GM23338 (cell line): ENCODE results near the gene FOXA1. TPM values are rescaled to one million over a fixed set of nuclear protein-coding genes. Genes with fewer than 3 reads are reported as not detected.

ENCODE experiments used
- ATAC-seq: fragments of 200-7000 bp; cut with Tn5 transposase; 3 replicates; pipeline ENCODE4 v1.9.1; 2020
- DNase-seq: peaks from one replicate; pipeline ENCODE4 v3.0.0-alpha.2; 2015; ENCODE audit warnings: low spot score
- H2AFZ ChIP-seq: fragments of 200-600 bp; sonication (generic); 2 replicates; pipeline ENCODE4 v1.8.0; 2016; ENCODE audit warnings: antibody characterized with exemption, mild to moderate bottlenecking, moderate library complexity
- H3F3A ChIP-seq: fragments of 200-600 bp; sonication (generic); replicated peaks from 2 replicates; pipeline ENCODE4 v1.8.0; 2017; ENCODE audit warnings: antibody characterized with exemption, mixed run types, low read depth
- H3K27ac ChIP-seq: fragments of 200-600 bp; sonication (generic); 2 replicates; pipeline ENCODE4 v1.6.1; 2016; ENCODE audit warnings: low read depth
- H3K27me3 ChIP-seq: fragments of 200-600 bp; sonication (generic); 2 replicates; pipeline ENCODE4 v1.8.0; 2016; ENCODE audit warnings: mild to moderate bottlenecking, mixed run types, moderate library complexity; ENCODE audit not compliant: insufficient read depth
- H3K36me3 ChIP-seq: fragments of 200-600 bp; sonication (generic); 2 replicates; pipeline ENCODE4 v1.8.0; 2016; ENCODE audit warnings: mild to moderate bottlenecking; ENCODE audit not compliant: insufficient read depth
- H3K4me1 ChIP-seq: fragments of 200-600 bp; sonication (generic); 2 replicates; pipeline ENCODE4 v1.8.0; 2016; ENCODE audit warnings: mild to moderate bottlenecking, moderate library complexity; ENCODE audit not compliant: insufficient read depth
- H3K4me2 ChIP-seq: fragments of 200-600 bp; sonication (generic); 2 replicates; pipeline ENCODE4 v1.7.1; 2017; ENCODE audit warnings: mixed run types
- H3K4me3 ChIP-seq: fragments of 200-600 bp; sonication (generic); 2 replicates; pipeline ENCODE4 v1.6.1; 2016; ENCODE audit warnings: mixed run types
- H3K79me2 ChIP-seq: fragments of 200-600 bp; sonication (generic); replicated peaks from 2 replicates; pipeline ENCODE4 v1.8.0; 2017; ENCODE audit warnings: mild to moderate bottlenecking; ENCODE audit not compliant: insufficient read depth
- H3K9me2 ChIP-seq: fragments of 200-600 bp; sonication (generic); 2 replicates; pipeline ENCODE4 v1.8.0; 2017; ENCODE audit not compliant: insufficient read depth
- H4K20me1 ChIP-seq: fragments of 200-600 bp; sonication (generic); replicated peaks from 2 replicates; pipeline ENCODE4 v1.8.0; 2017; ENCODE audit warnings: mild to moderate bottlenecking; ENCODE audit not compliant: insufficient read depth
- H3K27ac Mint-ChIP-seq: 2 replicates; pipeline ENCODE4 v1.8.0; 2020; ENCODE audit warnings: inconsistent platforms, mild to moderate bottlenecking, moderate library complexity, mixed read lengths
- H3K27me3 Mint-ChIP-seq: 3 replicates; pipeline ENCODE4 v1.8.0; 2022; ENCODE audit warnings: low read depth, mild to moderate bottlenecking, moderate library complexity, mixed read lengths, inconsistent platforms; ENCODE audit not compliant: insufficient read depth, poor library complexity
- H3K36me3 Mint-ChIP-seq: 3 replicates; pipeline ENCODE4 v1.8.0; 2021; ENCODE audit warnings: low read depth, mild to moderate bottlenecking, inconsistent platforms, moderate library complexity, mixed read lengths
- H3K4me1 Mint-ChIP-seq: 3 replicates; pipeline ENCODE4 v1.8.0; 2020; ENCODE audit warnings: mild to moderate bottlenecking, inconsistent platforms, mixed read lengths
- H3K4me3 Mint-ChIP-seq: 3 replicates; pipeline ENCODE4 v1.8.0; 2021; ENCODE audit warnings: moderate library complexity, mild to moderate bottlenecking, inconsistent platforms, mixed read lengths
- H3K9me3 Mint-ChIP-seq: 3 replicates; pipeline ENCODE4 v1.8.0; 2020; ENCODE audit warnings: moderate library complexity, mild to moderate bottlenecking, inconsistent platforms, mixed read lengths
- CTCF ChIP-seq, 2 experiments: fragments of 200-600 bp in 1 of 2; sonication (generic) in 1 of 2; conservative IDR thresholded peaks; 2 replicates each; pipeline versions ENCODE4 v1.5.1 to v1.6.1; 2016 to 2017; ENCODE audit warnings: antibody characterized with exemption in 2 of 2, low read depth in 2 of 2, mild to moderate bottlenecking in 2 of 2, moderate library complexity in 1 of 2
- EZH2phosphoT487 ChIP-seq: fragments of 200-600 bp; sonication (generic); IDR thresholded peaks from one replicate; pipeline ENCODE4 v1.8.1; 2018; ENCODE audit warnings: antibody characterized with exemption; ENCODE audit not compliant: unreplicated experiment
- JUNB ChIP-seq: IDR thresholded peaks from one replicate; pipeline ENCODE4 v1.6.1; 2016; ENCODE audit warnings: antibody characterized with exemption; ENCODE audit not compliant: unreplicated experiment
- NANOG ChIP-seq: IDR thresholded peaks from 2 replicates; pipeline ENCODE4 v1.6.1; 2016; ENCODE audit warnings: antibody characterized with exemption, borderline replicate concordance
- POLR2AphosphoS5 ChIP-seq: IDR thresholded peaks from 2 replicates; pipeline ENCODE4 v1.6.1; 2016; ENCODE audit warnings: antibody characterized with exemption, low read depth
- REST ChIP-seq: IDR thresholded peaks from one replicate; pipeline ENCODE4 v1.6.1; 2018; ENCODE audit warnings: antibody characterized with exemption; ENCODE audit not compliant: unreplicated experiment
- STAT1 ChIP-seq: IDR thresholded peaks from one replicate; pipeline ENCODE4 v1.6.1; 2016; ENCODE audit warnings: antibody characterized with exemption; ENCODE audit not compliant: unreplicated experiment
- ZNF114 ChIP-seq: fragments of 250-450 bp; sonication (Bioruptor Pico); IDR thresholded peaks from 2 replicates; pipeline ENCODE4 v1.5.0; 2020; ENCODE audit warnings: mild to moderate bottlenecking, moderate library complexity
- ZNF331 ChIP-seq: fragments of 250-450 bp; sonication (Bioruptor Pico); IDR thresholded peaks from 2 replicates; pipeline ENCODE4 v1.5.0; 2020; ENCODE audit warnings: low read depth, mild to moderate bottlenecking, moderate library complexity
- polyA plus RNA-seq: library from polyadenylated mRNA; unstranded; fragments of >200 nt; fragmentation: Nextera tagmentation; extraction: Ambion mirVana; gene quantifications from 2 replicates; pipeline ENCODE4 v1.2.1, GENCODE V29; 2016
- total RNA-seq: library from RNA; depleted of rRNA; stranded (reverse); fragments of >200 nt; shearing (Covaris generic); gene quantifications from 2 replicates; pipeline ENCODE4 v1.2.3, GENCODE V29; 2014
- TF ChIP-seq, protein P1 (sequence below): fragments of 250-450 bp; sonication (Bioruptor Pico); IDR thresholded peaks from 2 replicates; pipeline ENCODE4 v1.5.0; 2020; ENCODE audit warnings: mild to moderate bottlenecking, moderate library complexity
- TF ChIP-seq, protein P2 (sequence below): IDR thresholded peaks from 2 replicates; pipeline ENCODE4 v1.6.1; 2016; ENCODE audit warnings: antibody characterized with exemption

FOXA1 gene
- total and polyA plus RNA-seq, 2 experiments from 2014 or later: not detected

- TF ChIP-seq, protein P1, sequence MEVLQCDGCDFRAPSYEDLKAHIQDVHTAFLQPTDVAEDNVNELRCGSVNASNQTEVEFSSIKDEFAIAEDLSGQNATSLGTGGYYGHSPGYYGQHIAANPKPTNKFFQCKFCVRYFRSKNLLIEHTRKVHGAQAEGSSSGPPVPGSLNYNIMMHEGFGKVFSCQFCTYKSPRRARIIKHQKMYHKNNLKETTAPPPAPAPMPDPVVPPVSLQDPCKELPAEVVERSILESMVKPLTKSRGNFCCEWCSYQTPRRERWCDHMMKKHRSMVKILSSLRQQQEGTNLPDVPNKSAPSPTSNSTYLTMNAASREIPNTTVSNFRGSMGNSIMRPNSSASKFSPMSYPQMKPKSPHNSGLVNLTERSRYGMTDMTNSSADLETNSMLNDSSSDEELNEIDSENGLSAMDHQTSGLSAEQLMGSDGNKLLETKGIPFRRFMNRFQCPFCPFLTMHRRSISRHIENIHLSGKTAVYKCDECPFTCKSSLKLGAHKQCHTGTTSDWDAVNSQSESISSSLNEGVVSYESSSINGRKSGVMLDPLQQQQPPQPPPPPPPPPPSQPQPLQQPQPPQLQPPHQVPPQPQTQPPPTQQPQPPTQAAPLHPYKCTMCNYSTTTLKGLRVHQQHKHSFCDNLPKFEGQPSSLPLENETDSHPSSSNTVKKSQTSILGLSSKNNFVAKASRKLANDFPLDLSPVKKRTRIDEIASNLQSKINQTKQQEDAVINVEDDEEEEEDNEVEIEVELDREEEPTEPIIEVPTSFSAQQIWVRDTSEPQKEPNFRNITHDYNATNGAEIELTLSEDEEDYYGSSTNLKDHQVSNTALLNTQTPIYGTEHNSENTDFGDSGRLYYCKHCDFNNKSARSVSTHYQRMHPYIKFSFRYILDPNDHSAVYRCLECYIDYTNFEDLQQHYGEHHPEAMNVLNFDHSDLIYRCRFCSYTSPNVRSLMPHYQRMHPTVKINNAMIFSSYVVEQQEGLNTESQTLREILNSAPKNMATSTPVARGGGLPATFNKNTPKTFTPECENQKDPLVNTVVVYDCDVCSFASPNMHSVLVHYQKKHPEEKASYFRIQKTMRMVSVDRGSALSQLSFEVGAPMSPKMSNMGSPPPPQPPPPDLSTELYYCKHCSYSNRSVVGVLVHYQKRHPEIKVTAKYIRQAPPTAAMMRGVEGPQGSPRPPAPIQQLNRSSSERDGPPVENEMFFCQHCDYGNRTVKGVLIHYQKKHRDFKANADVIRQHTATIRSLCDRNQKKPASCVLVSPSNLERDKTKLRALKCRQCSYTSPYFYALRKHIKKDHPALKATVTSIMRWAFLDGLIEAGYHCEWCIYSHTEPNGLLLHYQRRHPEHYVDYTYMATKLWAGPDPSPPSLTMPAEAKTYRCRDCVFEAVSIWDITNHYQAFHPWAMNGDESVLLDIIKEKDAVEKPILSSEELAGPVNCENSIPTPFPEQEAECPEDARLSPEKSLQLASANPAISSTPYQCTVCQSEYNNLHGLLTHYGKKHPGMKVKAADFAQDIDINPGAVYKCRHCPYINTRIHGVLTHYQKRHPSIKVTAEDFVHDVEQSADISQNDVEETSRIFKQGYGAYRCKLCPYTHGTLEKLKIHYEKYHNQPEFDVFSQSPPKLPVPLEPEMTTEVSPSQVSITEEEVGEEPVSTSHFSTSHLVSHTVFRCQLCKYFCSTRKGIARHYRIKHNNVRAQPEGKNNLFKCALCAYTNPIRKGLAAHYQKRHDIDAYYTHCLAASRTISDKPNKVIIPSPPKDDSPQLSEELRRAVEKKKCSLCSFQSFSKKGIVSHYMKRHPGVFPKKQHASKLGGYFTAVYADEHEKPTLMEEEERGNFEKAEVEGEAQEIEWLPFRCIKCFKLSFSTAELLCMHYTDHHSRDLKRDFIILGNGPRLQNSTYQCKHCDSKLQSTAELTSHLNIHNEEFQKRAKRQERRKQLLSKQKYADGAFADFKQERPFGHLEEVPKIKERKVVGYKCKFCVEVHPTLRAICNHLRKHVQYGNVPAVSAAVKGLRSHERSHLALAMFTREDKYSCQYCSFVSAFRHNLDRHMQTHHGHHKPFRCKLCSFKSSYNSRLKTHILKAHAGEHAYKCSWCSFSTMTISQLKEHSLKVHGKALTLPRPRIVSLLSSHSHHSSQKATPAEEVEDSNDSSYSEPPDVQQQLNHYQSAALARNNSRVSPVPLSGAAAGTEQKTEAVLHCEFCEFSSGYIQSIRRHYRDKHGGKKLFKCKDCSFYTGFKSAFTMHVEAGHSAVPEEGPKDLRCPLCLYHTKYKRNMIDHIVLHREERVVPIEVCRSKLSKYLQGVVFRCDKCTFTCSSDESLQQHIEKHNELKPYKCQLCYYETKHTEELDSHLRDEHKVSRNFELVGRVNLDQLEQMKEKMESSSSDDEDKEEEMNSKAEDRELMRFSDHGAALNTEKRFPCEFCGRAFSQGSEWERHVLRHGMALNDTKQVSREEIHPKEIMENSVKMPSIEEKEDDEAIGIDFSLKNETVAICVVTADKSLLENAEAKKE (CRISPR knock-in tag): no peak
- TF ChIP-seq STAT1 (no peak), REST (no peak), JUNB (no peak), ZNF331 (CRISPR knock-in tag) (no peak), EZH2phosphoT487 (no peak), NANOG (no peak)
Observed at GRCh38 chr14:37642125-37642524, 47.1 kb upstream of the FOXA1 start (continued).

DNA sequence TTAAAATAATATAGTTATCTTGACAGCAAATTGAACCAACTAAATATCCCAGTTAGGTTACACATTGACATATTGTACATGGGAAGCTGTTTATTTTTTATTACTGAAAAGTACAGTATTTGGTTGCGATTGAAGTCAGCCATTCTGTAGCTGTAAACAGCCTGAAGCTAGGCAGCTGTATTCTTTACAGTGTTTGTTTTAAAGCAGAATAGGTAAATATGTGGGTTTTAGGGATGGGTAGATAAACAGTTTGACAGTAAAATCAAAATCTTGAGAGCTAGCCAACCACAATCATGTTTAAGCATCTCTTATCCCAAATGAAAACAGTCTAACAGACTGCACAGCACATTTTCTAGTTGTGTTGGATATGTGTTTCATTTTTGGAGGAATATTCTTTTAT, 46.1 kb upstream of the FOXA1 start:
- Histone ChIP-seq H3K4me3 (no peak overlapping the region), H3K79me2 (no peaks in the 10 kb centered on the region), H2AFZ (no peak overlapping the region), H3K9me2 (no peaks in the 10 kb centered on the region), H3K27me3 (no peaks in the 10 kb centered on the region), H3F3A (no peaks in the 10 kb centered on the region), H3K27ac (no peak overlapping the region), H3K4me2 (no peak overlapping the region), H3K36me3 (no peaks in the 10 kb centered on the region), H3K4me1 (no peaks in the 10 kb centered on the region), H4K20me1 (no peaks in the 10 kb centered on the region)
- no peaks in the 10 kb centered on the region for H3K9me3 Mint-ChIP-seq
- H3K27ac Mint-ChIP-seq: no peak overlapping the region
- H3K27me3 Mint-ChIP-seq: no peaks in the 10 kb centered on the region
- no peaks in the 10 kb centered on the region for H3K36me3 Mint-ChIP-seq
- ATAC-seq: no peak
- H3K4me1 Mint-ChIP-seq: no peaks in the 10 kb centered on the region
- no peak overlapping the region for H3K4me3 Mint-ChIP-seq
- DNase-seq: no peak
- no peak for TF ChIP-seq CTCF (conservative IDR thresholded peaks at IDR 0.05; ENCODE audit: low read depth in 2 of 2)
- TF ChIP-seq ZNF114 (CRISPR knock-in tag): no peak
- no peak for TF ChIP-seq POLR2AphosphoS5
- TF ChIP-seq, protein P2, sequence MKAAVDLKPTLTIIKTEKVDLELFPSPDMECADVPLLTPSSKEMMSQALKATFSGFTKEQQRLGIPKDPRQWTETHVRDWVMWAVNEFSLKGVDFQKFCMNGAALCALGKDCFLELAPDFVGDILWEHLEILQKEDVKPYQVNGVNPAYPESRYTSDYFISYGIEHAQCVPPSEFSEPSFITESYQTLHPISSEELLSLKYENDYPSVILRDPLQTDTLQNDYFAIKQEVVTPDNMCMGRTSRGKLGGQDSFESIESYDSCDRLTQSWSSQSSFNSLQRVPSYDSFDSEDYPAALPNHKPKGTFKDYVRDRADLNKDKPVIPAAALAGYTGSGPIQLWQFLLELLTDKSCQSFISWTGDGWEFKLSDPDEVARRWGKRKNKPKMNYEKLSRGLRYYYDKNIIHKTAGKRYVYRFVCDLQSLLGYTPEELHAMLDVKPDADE: no peak
